Activated T-cell treated with anti-CD3 and anti-CD28 coated beads for 24 hours (primary cell): ENCODE measurements around the gene MANSC1.
"Not testable (repeated sequence)": the region's sequence is repeated elsewhere in the genome, so short reads cannot be mapped to it uniquely, and the experiment has no call there.

Experiments used
- DNase-seq: peaks from one replicate; pipeline ENCODE4 v3.0.0-alpha.2; 2020; ENCODE audit warnings: low read depth

Gene MANSC1

GRCh38 chr12:12323591-12323990, 26.5 kb downstream of the MANSC1 start:
- no peak for DNase-seq

GRCh38 chr12:12323118-12323517, 26.9 kb downstream of the MANSC1 start:
- DNase-seq = no peak

GRCh38 chr12:12319451-12320183, 30.4 kb downstream of the MANSC1 start:
- DNase-seq = no peak

DNA sequence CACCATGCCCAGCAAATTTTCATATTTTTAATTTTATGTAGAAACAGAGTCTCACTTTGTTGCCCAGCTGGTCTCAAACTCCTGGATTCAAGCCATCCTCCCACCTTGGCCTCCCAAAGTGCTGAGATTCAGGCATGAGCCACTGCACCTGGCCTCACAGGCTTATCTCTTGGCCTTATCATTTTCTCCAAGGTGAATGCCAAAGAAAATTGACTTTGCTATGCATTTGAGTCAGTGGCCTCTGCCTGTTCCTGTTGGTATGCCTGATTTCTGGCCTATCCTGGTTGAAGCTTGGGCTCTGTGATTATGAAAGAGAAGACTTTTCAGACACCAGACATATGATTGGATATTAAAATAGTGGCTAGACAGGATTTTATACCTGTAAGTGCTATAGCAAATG, 34.2 kb downstream of the MANSC1 start:
- DNase-seq = no peak

GRCh38 chr12:12310695-12311094, 39.3 kb downstream of the MANSC1 start:
- DNase-seq = not testable (repeated sequence)

- no peak for DNase-seq
These were observed 44.3 kb downstream of the MANSC1 start for GRCh38 chr12:12305568-12306300.

- DNase-seq = no peak
These were observed 47.1 kb downstream of the MANSC1 start for GRCh38 chr12:12302976-12303375.

DNA sequence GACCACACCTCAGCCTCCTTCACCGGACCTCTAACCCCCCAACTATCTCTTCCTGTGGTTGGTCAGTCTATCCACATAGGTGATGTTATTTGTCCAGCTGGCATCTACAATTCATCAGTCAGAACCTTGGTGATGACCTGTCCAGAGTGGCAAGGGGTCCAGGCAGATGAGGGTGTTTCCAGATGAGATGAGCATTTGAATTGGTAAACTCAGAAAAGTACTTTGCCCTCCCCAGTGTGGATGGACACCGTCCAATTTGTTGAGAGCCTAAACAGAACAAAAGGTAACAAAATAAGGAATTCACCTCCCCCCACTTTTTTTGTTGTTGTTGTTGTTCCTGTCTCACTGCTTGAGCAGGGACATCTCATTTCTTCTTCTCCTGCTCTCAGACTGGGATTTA, 48.9 kb downstream of the MANSC1 start:
- no peak for DNase-seq

- no peak for DNase-seq
These were observed 52.7 kb downstream of the MANSC1 start for GRCh38 chr12:12297201-12297830.

- no peak for DNase-seq
These were observed 55.6 kb downstream of the MANSC1 start for GRCh38 chr12:12294215-12295005.

DNA sequence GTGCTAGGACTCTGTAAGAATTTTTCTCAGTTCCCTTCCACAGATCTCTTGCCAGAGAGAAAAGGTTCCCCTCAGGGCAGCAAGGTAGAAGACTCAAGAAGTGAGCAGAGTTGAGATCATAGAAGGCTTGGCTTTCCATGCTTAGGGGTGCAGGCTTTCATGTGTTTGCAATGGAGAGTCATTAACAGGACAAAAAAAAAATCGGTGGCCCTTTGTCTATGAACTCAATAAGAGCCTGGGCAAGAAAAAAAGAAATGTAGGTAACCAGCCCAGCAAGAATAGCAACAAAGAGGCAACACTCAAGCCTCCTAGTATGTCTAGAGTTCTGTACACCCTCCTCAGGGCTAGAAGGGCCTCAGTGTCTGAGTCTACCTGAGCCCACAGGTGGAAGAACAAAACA, 59.8 kb downstream of the MANSC1 start:
- no peak for DNase-seq

DNA sequence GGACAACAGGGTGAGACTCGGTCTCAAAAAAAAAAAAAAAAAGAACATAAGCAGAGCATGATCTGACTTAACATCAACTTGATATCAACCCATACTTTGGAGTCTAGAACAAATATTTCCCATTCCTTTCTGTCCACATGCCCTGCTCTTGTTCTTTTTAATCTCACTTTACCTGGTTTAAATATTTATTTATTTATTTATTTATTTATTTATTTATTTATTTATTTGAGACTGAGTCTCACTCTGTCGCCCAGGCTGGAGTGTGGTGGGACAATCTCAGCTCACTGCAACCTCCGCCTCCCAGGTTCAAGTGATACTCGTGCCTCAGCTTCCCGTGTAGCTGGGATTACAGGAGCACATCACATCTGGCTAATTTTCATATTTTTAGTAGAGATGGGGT, 63.6 kb downstream of the MANSC1 start:
- no peak for DNase-seq

DNA sequence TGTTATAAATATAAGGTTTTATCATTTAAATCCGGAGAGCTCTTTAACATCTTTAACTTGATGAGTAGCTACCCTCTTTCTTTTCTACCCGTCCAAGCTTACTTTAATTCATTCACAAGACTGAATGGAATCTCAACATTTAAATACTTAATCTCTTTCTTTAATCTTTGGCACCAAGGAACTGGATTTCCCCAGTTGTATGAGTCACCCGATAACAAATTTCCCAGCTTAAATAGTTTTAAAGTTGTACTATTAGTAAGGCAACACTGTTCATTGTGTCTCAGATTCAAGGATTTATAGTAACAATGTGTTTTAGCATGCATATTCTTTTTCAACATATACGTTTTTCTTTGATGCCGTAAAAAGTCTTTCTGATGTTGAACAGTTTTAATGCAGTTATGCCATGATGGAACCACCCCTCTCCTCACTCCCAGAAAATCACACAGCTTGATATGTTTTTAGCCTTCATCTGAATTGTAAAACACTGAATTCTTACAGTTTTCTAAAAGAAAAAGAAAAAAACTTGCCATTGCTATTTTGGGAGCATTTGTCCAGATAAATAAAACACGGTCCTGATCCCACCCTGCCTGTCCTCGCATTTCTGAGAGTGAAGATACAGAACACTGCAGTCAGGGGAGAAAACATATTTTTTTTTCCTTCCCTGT, 67.1 kb downstream of the MANSC1 start:
- no peak for DNase-seq

- DNase-seq = no peak
These were observed 67.8 kb downstream of the MANSC1 start for GRCh38 chr12:12282202-12282601.

GRCh38 chr12:12281134-12281533, 68.9 kb downstream of the MANSC1 start:
- DNase-seq = no peak

DNA sequence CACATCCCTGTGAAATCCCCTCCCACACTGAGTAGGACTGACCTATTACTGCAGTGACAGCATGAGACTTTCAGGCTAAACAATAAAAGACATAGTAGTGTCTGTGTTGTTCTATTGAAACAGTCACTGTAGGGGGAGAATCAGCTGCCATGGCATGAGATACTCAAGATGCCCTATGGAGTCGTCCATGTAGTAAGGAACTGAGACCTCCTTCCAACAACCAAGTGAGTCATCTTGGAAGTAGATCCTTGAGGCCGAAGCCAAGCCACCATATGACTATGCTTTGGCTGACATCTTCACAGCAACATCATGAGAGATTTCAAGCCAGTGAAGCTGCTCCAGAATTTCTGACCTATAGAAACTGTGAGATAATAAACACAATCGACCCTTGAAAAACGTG, 71.1 kb downstream of the MANSC1 start:
- no peak for DNase-seq
